ENCODE data around the gene ZFP36L1.

DNA sequence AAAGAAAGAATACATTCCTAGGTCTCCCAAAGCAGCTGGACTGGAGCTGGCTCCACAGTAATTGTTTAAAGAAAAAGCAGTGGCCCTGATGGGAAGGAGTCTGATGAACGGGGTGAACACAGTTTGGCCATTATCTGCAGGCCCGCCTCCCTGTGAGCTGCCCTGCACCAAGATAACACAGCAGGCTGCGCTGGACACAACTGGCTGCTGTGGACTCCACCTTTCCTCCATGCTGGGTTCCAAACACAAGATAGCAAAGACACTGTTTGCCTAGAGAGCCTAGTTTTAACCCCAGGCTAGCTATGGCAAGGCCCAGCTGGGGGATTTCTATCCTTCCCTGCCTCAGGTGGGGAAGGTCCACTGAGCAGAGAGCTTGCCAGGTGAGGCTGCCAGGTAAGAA lies 34.6 kb downstream of the ZFP36L1 start:
- TF ChIP-seq, protein P1, sequence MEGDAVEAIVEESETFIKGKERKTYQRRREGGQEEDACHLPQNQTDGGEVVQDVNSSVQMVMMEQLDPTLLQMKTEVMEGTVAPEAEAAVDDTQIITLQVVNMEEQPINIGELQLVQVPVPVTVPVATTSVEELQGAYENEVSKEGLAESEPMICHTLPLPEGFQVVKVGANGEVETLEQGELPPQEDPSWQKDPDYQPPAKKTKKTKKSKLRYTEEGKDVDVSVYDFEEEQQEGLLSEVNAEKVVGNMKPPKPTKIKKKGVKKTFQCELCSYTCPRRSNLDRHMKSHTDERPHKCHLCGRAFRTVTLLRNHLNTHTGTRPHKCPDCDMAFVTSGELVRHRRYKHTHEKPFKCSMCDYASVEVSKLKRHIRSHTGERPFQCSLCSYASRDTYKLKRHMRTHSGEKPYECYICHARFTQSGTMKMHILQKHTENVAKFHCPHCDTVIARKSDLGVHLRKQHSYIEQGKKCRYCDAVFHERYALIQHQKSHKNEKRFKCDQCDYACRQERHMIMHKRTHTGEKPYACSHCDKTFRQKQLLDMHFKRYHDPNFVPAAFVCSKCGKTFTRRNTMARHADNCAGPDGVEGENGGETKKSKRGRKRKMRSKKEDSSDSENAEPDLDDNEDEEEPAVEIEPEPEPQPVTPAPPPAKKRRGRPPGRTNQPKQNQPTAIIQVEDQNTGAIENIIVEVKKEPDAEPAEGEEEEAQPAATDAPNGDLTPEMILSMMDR (IDR thresholded peaks at IDR 0.05; ENCODE audit: extremely low read depth in 1 of 2, insufficient read depth in 1 of 2, low read depth in 1 of 2, low read length in 2 of 2) = no peak
- TF ChIP-seq EZH2 (IDR thresholded peaks at IDR 0.05; ENCODE audit: borderline replicate concordance, low read depth, low read length, severe bottlenecking) (no peak), POLR2AphosphoS5 (IDR thresholded peaks at IDR 0.05; ENCODE audit: insufficient read depth, low read depth, low read length) (no peak), POLR2A (IDR thresholded peaks at IDR 0.05; ENCODE audit: low read depth, low read length) (no peak), GATA2 (IDR thresholded peaks at IDR 0.05; ENCODE audit: insufficient read depth, insufficient read length, low read depth, low read length) (no peak), MYC (IDR thresholded peaks at IDR 0.05; ENCODE audit: low read depth, low read length) (no peak), JUN (IDR thresholded peaks at IDR 0.05; ENCODE audit: borderline replicate concordance, insufficient read depth, insufficient read length, low read depth) (no peak)
- TF ChIP-seq, protein P2, sequence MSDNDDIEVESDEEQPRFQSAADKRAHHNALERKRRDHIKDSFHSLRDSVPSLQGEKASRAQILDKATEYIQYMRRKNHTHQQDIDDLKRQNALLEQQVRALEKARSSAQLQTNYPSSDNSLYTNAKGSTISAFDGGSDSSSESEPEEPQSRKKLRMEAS (IDR thresholded peaks at IDR 0.05; ENCODE audit: insufficient read depth, insufficient read length) = no peak

Data from endothelial cell of umbilical vein (primary cell).